HCT116 (cell line): ENCODE results near the gene CPED1. TPM values are rescaled to one million over a fixed set of nuclear protein-coding genes. Genes with fewer than 3 reads are reported as not detected.

ENCODE experiments used
- ATAC-seq: fragments of 200-7000 bp; cut with Tn5 transposase; 2 replicates; pipeline ENCODE4 v1.9.1; 2020; ENCODE audit warnings: mild to moderate bottlenecking, moderate library complexity
- BruUV-seq: library from RNA; stranded (reverse); fragments of 400-500 nt; replicated peaks from 2 replicates; lab custom pipeline; 2021; lab: Mats Ljungman, UMichigan
- CTCF ChIA-PET: fragments of 300-600 bp; sonication (Branson Sonifier 250); formaldehyde crosslinking; loops from one replicate; lab custom pipeline; 2021; ENCODE audit warnings: antibody characterized with exemption; lab: Charles Lee
- POLR2A ChIA-PET: fragments of 300-600, 350-600 bp; sonication (Branson Sonifier 250); formaldehyde crosslinking; loops from one replicate; lab custom pipeline; 2021; ENCODE audit warnings: antibody characterized with exemption; lab: Charles Lee
- RAD21 ChIA-PET, 2 experiments: fragments of 300-600 bp; sonication (Branson Sonifier 250); formaldehyde crosslinking; loops; one replicate each; lab custom pipeline; 2023; ENCODE audit warnings: low total read pairs in 2 of 2; ENCODE audit not compliant: uncharacterized antibody in 2 of 2, unreplicated experiment in 2 of 2, low non-redundant PET in 1 of 2; lab: Charles Lee
- DNase-seq: peaks from one replicate; pipeline ENCODE4 v3.0.0-alpha.2; 2010; ENCODE audit warnings: low read depth, low spot score
- H2AFZ ChIP-seq: fragments of 200-600 bp; shearing (Covaris generic), sonication (generic); 2 replicates; pipeline ENCODE4 v1.6.1; 2017; ENCODE audit warnings: low read depth, mixed run types, mixed read lengths, antibody characterized with exemption, low read length; ENCODE audit not compliant: poor library complexity, severe bottlenecking
- H3K27ac ChIP-seq: 2 replicates; pipeline ENCODE4 v1.5.1; 2012; ENCODE audit warnings: low read depth, low read length
- H3K27me3 ChIP-seq: fragments of 200-600 bp; sonication (generic); 2 replicates; pipeline ENCODE4 v1.6.1; 2016; ENCODE audit warnings: mixed run types, low read length, mixed read lengths; ENCODE audit not compliant: insufficient read depth
- H3K36me3 ChIP-seq, 2 experiments: fragments of 200-500 bp in 1 of 2; fragments of 200-600 bp in 1 of 2; sonication (Bioruptor generic) in 1 of 2; sonication (generic) in 1 of 2; 2 replicates each; pipeline versions ENCODE4 v1.5.1 to v1.6.1; 2014 to 2016; ENCODE audit warnings: low read length in 2 of 2, inconsistent platforms in 1 of 2, mixed read lengths in 1 of 2, mixed run types in 1 of 2; ENCODE audit not compliant: insufficient read depth in 2 of 2, control insufficient read depth in 1 of 2
- H3K4me1 ChIP-seq, 2 experiments: fragments of 200-600 bp in 1 of 2; sonication (generic) in 1 of 2; 2 replicates each; pipeline versions ENCODE4 v1.5.1 to v1.6.1; 2012 to 2017; ENCODE audit warnings: low read length in 2 of 2, inconsistent platforms in 1 of 2, mild to moderate bottlenecking in 1 of 2, mixed read lengths in 1 of 2, mixed run types in 1 of 2, moderate library complexity in 1 of 2; ENCODE audit not compliant: insufficient read depth in 2 of 2, control insufficient read depth in 1 of 2
- H3K4me2 ChIP-seq: fragments of 200-600 bp; sonication (generic); 2 replicates; pipeline ENCODE4 v1.6.1; 2017; ENCODE audit warnings: mixed run types, low read length, mixed read lengths
- H3K4me3 ChIP-seq, 2 experiments: fragments of 200-600 bp in 1 of 2; sonication (generic) in 1 of 2; replicated peaks in 1 of 2; 2 replicates each; pipeline ENCODE4 v1.5.1; 2011 to 2016; ENCODE audit warnings: low read length in 2 of 2, control low read depth in 1 of 2, low read depth in 1 of 2, mild to moderate bottlenecking in 1 of 2, mixed read lengths in 1 of 2, mixed run types in 1 of 2
- H3K79me2 ChIP-seq: fragments of 200-600 bp; sonication (generic); 2 replicates; pipeline ENCODE4 v1.6.1; 2017; ENCODE audit warnings: mild to moderate bottlenecking, mixed run types, low read length, moderate library complexity, mixed read lengths; ENCODE audit not compliant: insufficient read depth
- H3K9ac ChIP-seq: fragments of 200-600 bp; sonication (generic); 2 replicates; pipeline ENCODE4 v1.6.1; 2016; ENCODE audit warnings: low read length, mixed read lengths
- H3K9me2 ChIP-seq: fragments of 200-600 bp; sonication (generic), shearing (Covaris generic); 2 replicates; pipeline ENCODE4 v1.6.1; 2017; ENCODE audit warnings: mixed run types, mild to moderate bottlenecking, moderate library complexity; ENCODE audit not compliant: insufficient read depth
- H3K9me3 ChIP-seq, 2 experiments: fragments of 200-500 bp in 1 of 2; fragments of 200-600 bp in 1 of 2; sonication (Bioruptor generic) in 1 of 2; sonication (generic) in 1 of 2; 2 replicates each; pipeline ENCODE4 v1.6.1; 2014 to 2017; ENCODE audit warnings: low read length in 2 of 2, mixed read lengths in 2 of 2, inconsistent platforms in 1 of 2, low read depth in 1 of 2, mild to moderate bottlenecking in 1 of 2, mixed run types in 1 of 2, moderate library complexity in 1 of 2; ENCODE audit not compliant: control insufficient read depth in 1 of 2, insufficient read depth in 1 of 2
- H4K20me1 ChIP-seq: fragments of 200-600 bp; sonication (generic), shearing (Covaris generic); 2 replicates; pipeline ENCODE4 v1.6.1; 2017; ENCODE audit warnings: mixed run types, mild to moderate bottlenecking, moderate library complexity; ENCODE audit not compliant: insufficient read depth
- ELF1 ChIP-seq: IDR thresholded peaks from 2 replicates; pipeline ENCODE4 v1.6.1; 2012; ENCODE audit warnings: low read depth, borderline replicate concordance
- EZH2 ChIP-seq: fragments of 200-600 bp; sonication (generic); IDR thresholded peaks from 2 replicates; pipeline ENCODE4 v1.6.1; 2017; ENCODE audit warnings: antibody characterized with exemption, mixed run types
- JUND ChIP-seq: IDR thresholded peaks from 2 replicates; pipeline ENCODE4 v1.6.1; 2012
- POLR2AphosphoS5 ChIP-seq: IDR thresholded peaks from 2 replicates; pipeline ENCODE4 v1.6.1; 2011; ENCODE audit warnings: mild to moderate bottlenecking, low read depth, low read length, moderate library complexity
- TCF7L2 ChIP-seq: IDR thresholded peaks from 2 replicates; pipeline ENCODE4 v1.7.0; 2011; ENCODE audit warnings: borderline replicate concordance, inconsistent platforms; ENCODE audit not compliant: insufficient read depth, insufficient read length; ENCODE audit errors: extremely low read depth
- ZFX ChIP-seq: fragments of 450-650 bp; IDR thresholded peaks from 2 replicates; pipeline ENCODE4 v1.6.1; 2017
- intact Hi-C: fragments of 100-400 bp; cut with micrococcal nuclease; formaldehyde crosslinking; loops from 2 replicates; pipeline ENCODE4 v1.10.0; 2022
- total RNA-seq: library from RNA; stranded (reverse); gene quantifications from one replicate; pipeline ENCODE4 v1.2.1, GENCODE V29; 2021; ENCODE audit not compliant: unreplicated experiment

Gene CPED1
- total RNA-seq, 1 experiment from 2014 or later: 1.2 TPM

DNA sequence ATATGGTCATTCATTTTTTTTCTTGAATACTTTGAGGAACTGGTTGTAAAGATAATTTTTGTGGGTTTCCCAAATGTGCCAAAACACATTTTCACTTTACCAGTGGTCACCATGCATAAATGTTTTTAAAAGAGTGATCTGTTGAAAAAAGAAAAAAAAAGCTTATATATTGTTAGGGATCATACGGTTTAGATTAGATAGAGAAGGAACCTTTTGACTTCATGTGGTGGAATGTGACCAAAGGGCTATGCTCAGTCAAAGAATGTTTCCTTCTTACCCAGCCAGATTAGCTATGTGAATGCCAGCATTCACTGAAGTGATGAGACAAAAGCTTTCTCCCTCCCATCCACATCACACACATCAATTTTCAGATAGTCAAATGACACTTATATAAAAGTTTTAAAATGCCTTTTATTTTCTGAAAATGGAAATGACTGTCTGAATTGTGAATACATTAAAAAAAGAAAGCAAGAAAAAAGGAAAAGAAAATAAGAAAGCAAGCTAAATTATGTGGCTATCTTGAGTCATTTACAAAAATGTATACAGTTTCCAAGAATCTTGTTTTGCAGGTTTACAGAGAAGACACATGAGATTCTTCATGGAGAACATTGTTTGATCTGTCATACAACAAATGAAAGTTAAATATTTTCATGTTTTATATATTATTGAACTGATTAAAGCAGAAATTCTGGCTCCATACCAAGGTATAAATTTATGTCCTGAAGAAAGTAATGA is 8.6 kb upstream of the CPED1 start:
- Histone ChIP-seq H3K9me3 (no peaks in the 10 kb centered on the region), H3K27me3 (no peaks in the 10 kb centered on the region), H3K4me3 (no peak overlapping the region), H3K9ac (no peak overlapping the region), H4K20me1 (no peaks in the 10 kb centered on the region), H3K4me1 (no peaks in the 10 kb centered on the region), H2AFZ (no peak overlapping the region), H3K9me2 (no peaks in the 10 kb centered on the region), H3K27ac (no peak overlapping the region), H3K79me2 (no peaks in the 10 kb centered on the region), H3K4me2 (no peak overlapping the region), H3K36me3 (peaks cover 2% of the 10 kb centered on the region in 2 experiments; a peak in 1 of 4 replicates)
- ATAC-seq (no peak), DNase-seq (no peak)
- CTCF ChIA-PET: interaction anchor here (0.9 kb wide), 1 partner anchor 128 kb away, joined by 3 read pairs; no protein-coding TSS in a partner anchor
- RAD21 ChIA-PET: interaction anchor here in 1 of 2 experiments (0.6 kb wide), 1 partner anchor 8 kb away, joined by 3 read pairs; the partner anchor contains the start of gene CPED1
- TF ChIP-seq TCF7L2: no peak
- TF ChIP-seq ZFX: no peak
- TF ChIP-seq EZH2: no peak
- no peak for TF ChIP-seq POLR2AphosphoS5
- TF ChIP-seq JUND: no peak
- no TSS peak for BruUV-seq
- intact Hi-C loops: loop anchor here (10.0 kb wide), 2 partner anchors 355 to 565 kb away; no protein-coding TSS in a partner anchor
- POLR2A ChIA-PET: no interaction called here

DNA sequence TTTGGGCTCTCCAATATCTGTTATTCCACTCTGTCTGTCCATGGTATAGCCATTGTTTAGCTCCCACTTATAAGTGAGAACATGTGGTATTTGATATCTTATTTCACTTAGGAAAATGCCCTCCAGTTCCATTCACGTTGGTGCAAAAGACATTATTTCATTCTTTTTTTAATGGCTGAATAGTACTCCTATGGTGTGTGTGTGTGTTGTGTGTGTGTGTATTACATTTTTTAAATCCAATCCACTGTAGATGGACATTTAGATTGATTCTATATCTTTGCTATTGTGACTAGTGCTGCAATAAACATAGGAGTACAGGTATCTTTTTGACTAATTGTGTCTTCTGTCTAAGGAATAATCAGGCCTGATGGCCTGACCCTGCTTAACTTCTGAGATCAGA is 7.4 kb upstream of the CPED1 start:
- H3K79me2 ChIP-seq: no peaks in the 10 kb centered on the region
- TF ChIP-seq ELF1 (no peak), JUND (no peak)
- no peaks in the 10 kb centered on the region for H3K4me1 ChIP-seq
- no peaks in the 10 kb centered on the region for H3K36me3 ChIP-seq
- no peaks in the 10 kb centered on the region for H4K20me1 ChIP-seq
- H3K4me2 ChIP-seq: no peak overlapping the region
- DNase-seq (no peak), ATAC-seq (no peak)
- no peaks in the 10 kb centered on the region for H3K9me2 ChIP-seq
- CTCF ChIA-PET: no interaction called here
- POLR2A ChIA-PET: no interaction called here
- H3K4me3 ChIP-seq: no peak overlapping the region
- intact Hi-C loops: loop anchor here (10.0 kb wide), 2 partner anchors 354 to 564 kb away; no protein-coding TSS in a partner anchor
- no TSS peak for BruUV-seq
- H3K9me3 ChIP-seq: no peaks in the 10 kb centered on the region
- H3K27ac ChIP-seq: no peak overlapping the region
- RAD21 ChIA-PET: no interaction called here
- H3K9ac ChIP-seq: no peak overlapping the region
- no peak overlapping the region for H2AFZ ChIP-seq
- H3K27me3 ChIP-seq: no peaks in the 10 kb centered on the region
